DMS114 treated with DMSO at 0.1 percent for 48 hours (cell line): ENCODE measurements around the gene ASCC3.
A peak's percentile ranks its signal among the peaks of the same experiment; 100 is the strongest.
"Not testable (repeated sequence)": the region's sequence is repeated elsewhere in the genome, so short reads cannot be mapped to it uniquely, and the experiment has no call there.

Source experiments
- DNase-seq: peaks from one replicate; lab custom pipeline; 2025; ENCODE audit not compliant: unreplicated experiment; lab: John Stamatoyannopoulos, UW

ASCC3 gene

DNA sequence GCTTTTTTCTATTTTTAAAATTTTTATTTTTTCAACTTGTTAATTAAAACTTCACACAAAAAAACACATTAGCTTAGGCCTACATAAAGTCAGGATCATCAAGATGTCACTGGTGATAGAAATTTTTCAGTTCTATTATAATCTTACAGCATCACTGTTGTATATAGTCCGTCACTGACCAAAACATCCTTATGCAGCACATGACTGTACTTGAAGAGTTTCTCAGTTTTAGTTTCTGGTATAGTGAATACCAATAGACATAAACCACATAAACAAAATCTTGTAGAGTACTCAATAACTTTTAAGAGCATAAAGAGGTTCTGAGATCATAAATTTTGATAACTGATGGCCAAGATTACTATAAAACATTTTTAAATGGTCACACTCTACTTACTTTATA is 71.8 kb downstream of the ASCC3 start:
- DNase-seq = no peak

DNA sequence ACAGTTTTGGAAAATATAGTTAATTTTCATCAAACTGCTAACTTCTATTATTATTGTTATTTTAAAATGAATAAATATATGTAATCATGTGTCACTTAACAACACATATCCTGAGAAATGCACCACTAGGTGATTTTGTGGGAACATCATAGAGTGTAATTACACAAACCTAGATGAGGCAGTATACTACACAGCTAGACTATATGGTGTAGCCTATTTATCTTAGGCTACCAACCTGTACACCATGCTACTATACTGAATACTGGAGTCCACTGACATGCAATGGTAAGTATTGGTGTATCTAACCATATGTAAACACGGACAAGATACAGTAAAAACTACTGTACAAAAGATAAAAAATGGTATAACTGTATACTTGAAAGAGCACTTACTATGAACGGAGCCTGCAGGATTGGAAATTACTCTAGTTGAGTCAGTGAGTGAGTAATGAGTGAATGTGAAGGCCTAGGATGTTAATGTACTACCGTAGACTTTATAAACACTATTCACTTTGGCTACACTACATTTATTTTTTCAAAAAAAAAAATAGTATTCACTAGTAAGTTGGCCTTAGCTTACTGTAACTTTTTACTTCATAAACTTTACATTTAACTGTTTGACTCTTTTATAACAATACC is 72.4 kb downstream of the ASCC3 start:
- DNase-seq = no peak

DNA sequence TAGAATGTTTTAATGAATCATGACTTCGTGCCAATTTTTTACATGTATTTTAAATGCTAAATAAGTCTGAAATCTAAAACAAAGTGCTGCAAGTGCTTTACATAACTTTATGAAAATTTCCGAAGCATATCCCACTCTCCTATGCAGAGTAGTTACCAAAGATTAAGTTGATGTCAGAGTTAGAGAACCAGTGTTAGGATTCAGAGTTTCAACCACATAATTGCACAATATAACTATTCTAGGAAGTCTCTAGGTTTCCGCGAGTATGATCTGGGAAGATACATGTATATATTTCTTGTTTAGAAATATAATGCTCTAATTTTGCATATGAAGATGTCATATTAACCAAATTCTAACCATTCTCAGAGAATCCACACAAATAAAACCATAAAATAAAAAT is 74.8 kb downstream of the ASCC3 start:
- no peak for DNase-seq

DNA sequence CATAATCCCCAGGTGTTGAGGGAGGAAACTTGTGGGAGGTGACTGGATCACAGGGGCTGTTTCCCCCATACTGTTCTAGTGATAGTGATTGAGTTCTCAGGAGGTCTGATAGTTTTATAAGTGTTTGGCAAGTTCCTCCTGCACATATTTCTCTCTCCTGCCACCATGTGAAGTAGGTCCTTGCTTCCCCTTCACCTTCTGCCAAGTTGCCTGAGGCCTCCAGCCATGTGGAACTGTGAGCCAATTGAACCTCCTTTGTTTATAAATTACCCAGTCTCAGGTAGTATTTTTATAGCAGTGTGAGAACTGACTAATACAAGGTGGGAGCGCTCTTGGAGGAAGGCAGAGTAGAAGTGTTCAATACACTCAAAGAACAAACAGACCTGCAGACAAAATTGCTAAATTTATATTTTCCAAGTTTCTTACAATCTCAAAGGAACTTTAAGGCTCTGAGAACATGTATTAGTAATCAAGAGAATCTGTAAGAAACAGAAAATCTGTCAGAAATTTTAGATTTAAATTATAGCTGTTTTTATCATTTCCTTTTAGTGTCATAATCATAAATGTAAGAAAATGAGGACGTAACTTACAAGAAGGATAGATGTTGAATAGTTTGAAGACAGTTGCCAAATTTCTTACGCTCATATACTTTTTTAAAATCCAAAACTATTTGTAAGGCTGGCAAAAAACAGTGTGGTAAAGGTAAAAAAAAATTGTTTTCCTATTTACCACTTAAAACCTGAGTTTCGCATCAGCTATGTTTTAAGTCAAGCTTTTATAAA is 77.7 kb downstream of the ASCC3 start:
- DNase-seq = no peak

DNA sequence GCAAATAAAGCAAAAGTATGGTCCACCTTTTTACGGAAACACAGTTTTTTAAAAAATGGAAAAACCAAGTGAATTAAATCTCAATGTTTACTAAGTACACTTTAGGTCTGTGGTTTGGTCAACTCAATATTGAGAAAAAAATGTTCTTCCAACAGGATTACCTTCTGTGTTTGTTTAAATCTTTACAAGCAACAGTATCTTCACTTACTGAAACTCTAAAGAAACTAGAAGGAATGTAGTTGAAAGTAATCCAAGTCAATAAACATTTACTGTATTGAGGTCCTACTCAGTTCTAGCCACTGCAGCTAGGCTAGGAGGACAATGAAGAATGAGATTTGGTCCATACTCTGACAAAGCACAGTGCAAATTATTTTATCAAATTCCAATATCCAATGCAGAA is 80.1 kb downstream of the ASCC3 start:
- DNase-seq = no peak

DNA sequence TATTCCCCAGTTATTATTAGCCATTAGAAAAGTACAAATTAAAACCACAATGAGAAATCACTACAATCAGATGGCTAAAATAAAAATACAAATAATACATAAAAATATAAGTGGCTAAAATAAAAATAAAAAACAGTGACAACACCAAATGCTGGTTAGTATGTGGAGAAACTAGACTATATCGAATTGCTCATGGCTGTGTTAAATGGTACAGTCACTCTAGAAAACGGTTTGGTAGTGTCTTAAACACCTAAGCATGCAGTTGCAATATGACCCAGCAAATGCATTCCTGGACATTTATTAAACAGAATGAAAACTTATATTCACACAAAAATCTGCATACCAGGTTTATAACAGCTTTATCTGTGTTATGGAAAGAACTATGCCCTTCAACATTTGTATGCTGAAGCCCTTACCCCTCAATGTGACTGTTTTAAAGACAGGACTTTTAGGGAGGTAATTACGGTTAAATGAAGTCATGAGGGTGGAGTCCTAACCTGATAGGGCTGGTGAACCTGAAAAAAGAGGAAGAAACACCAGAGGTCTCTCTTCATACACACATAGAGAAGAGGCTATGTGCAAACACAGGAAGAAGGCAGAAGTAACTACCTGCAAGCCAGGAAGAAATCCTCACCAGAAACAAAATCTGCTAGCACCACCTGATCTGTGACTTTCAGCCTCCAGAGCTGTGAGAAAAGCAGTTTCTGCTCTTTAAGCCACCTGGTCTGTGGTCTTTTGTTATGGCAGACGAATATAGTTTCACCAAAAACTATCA is 84.9 kb downstream of the ASCC3 start:
- no peak for DNase-seq

DNA sequence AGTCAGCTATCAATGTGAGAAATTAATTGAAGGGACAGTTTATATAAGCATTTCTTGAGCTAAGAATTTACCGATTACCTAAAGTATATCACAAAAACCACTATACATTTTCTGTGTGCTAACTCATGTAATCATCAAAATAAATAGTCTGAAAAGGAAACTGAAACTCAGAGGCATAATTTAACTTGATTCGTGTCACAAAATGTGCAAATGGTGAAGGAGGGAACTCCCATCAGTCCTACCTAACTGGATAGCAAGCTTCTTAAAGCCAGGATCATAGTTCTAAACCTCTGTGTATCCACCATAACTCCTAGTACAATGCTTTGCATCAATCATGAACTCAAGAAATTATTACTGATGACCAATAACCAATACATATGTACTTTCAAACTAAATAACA is 91.0 kb downstream of the ASCC3 start:
- DNase-seq = no peak

DNA sequence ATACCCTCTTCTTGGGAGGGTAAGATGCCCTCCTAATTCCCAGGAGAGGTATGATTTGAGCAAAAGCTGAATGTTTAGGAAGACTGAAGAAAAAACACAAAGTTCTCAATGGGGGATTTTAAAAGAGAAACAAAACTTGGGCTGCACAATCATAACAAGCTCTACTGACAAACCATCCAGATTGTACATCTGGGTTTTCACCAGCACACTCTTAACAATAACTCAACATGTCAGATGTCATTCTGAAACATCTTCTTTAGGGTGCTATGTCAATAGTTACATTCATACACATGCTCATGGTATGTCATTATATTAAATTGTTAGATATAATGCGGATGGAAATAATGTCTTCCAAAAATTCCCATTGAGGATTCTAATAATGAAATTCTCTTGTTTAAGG is 95.1 kb downstream of the ASCC3 start:
- DNase-seq = no peak

DNA sequence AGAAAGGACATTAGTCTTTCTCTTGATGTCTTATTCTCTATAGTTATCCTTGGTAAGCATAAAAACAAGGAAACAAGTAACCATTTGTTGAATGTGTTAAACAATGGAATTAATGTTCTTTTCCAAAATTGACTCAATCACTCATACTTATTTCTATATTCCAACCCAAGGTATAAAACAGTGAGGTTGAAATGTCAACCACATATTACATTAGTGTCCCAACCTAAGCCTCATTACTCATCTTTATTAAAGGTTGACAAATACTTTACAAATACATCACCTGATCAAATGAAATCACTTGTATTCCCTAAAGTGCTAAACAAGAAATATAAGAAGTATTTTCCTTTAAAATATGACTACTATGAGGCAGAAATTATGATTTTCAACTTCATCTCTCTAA is 100.5 kb downstream of the ASCC3 start:
- no peak for DNase-seq

DNA sequence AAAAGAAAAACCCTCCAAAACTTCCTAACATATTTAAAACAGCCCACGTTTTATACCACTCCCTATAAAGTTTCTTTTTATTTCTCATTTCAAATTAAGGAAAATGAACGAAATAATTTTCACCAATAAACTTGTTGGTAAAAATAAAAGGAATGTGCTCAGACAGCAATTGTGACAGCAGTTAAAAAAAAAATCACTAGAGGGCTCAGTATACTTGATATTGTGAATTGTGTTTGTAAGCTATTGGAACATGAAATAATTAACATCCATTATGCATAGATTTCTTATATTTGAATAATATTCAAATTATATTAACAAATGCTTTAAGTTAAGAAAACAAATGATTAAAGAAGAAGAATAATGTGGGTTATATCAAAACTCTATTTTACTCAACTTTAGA is 105.5 kb downstream of the ASCC3 start:
- DNase-seq = peak; percentile 13

DNA sequence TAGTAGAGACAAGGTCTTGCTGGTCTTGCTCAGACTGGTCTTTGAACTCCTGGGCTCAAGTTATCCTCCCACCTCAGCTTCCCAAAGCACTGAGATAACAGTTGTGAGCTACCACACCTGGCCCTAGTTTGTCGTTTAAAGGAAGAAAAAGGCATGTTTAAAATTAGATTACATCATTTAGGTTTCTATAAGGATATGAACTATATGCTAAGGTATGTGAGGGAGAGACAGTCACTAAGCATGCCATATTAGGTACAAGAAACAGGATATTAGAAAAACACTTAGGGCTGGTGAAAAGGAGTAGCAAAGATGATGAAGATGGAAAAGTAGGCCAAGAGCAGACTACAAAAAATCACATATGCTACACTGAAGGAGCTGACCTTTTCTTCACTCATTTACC is 106.4 kb downstream of the ASCC3 start:
- no peak for DNase-seq

DNA sequence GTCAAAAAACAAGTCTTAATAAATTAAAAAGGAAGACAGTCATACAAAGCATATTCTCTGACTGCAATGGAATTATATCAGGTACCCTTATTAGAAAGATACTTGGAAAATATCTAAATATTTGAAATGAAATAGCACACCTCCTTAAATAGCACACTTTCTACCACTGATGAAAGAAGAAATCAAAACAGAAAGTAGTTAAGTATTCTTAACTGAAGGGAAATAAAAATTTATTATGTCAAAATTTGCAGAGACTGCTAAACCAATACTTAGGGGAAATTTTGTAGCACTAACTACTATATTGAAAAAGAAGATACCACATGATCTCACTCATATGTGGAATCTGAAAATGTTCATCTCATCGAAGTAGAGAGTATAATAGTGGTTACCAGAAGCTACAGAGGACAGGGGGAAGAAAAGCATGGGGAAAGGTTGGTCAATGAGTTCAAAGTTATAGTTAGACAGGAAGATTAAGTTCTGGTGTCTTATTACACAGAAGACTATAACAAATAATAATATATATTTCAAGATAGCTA is 112.2 kb downstream of the ASCC3 start:
- no peak for DNase-seq

DNA sequence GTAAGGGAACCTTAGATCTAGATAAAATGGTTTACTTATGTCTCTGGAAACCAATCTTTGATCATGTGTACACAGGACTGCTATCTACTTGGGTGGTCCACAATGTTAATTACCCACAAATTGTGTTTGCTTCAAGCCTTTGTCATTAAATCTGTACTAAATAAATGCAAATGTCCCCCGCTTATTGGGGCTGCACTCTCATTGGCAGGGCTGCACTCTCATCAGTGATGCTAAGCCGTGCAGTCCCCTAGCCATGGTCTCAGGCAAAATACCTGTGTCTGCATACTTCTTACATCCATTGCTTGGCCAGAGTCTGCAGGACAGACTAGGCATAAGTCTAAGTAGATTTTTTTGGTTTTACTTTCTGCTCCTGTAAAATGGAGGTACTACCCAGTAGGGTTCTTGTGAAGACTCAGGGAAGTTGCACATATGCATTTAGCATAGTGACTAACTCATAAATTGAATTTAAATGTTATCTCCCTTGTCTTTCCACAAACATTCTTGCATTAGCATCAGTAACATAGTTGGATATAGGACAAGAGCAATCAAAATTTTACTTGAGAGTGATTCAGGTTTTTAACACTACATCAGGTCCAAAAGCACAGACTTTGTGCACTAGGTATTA is 117.4 kb downstream of the ASCC3 start:
- no peak for DNase-seq

DNA sequence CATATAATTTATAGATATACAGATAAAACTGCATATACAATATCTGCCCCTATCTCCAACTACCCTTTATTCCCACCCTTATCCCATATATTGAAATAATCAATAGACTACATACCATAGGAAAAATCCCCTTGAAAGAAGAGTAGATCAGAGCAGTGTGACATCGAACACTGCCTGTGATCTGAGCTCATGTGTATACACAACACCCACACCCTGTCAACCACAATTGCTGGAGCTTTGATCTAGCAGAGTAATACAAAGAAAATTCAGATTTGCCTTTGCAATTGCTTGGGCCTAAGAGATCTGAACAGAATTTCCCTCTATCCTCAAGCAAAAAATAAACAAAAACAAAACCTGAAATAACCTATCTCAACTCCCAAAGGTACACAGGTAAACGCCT is 119.3 kb downstream of the ASCC3 start:
- no peak for DNase-seq

DNA sequence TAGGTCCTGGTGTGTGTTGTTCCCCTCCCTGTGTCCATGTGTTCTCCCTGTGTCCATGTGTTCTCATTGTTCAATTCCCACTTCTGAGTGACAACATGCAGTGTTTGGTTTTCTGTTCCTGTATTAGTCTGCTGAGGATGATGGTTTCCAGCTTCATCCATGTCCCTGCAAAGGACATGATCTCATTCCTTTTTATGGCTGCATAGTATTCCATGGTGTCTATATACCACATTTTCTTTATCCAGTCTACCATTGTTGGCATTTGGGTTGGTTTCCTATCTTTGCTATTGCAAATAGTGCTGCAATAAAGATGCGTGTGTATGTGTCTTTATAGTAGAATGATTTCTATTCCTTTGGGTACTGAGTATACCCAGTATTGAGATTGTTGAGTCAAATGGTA is 122.7 kb downstream of the ASCC3 start:
- not testable (repeated sequence) for DNase-seq

DNA sequence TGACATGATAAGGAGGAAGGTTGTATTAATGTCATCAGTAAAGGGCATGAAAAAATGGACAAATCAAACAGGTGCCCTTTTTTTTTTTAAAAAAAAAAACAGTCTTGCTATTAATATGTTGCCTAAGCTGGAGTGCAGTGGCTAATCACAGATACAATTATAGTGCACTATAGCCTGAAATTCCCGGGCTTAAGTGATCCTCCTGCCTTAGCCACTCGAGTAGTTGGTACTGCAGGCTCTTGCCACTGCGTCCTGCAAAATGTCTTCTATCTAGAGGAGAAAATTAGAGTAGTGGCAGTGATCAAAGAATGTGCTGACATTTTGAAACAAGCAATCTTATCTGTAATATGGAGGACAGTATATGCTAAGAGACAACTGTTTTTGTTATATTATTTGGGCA is 127.7 kb downstream of the ASCC3 start:
- DNase-seq = no peak

DNA sequence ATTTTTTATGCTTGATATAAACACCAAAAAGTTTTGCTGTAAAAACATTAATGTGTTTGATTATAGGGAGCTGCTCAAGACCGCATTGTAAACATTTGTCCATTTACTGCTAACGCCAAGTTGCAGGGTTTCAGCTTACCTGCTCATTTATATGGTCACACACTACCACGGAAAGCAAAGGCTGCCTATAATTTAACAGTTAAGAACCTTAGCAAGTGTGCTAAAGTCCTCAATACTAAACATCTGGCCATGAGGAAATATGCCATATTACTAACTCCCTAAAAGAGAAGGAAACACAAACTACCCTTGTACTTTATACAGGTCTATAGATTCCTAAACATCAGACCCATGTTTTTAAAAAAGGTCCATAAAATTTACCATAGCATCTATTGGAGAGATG is 129.5 kb downstream of the ASCC3 start:
- DNase-seq = no peak

DNA sequence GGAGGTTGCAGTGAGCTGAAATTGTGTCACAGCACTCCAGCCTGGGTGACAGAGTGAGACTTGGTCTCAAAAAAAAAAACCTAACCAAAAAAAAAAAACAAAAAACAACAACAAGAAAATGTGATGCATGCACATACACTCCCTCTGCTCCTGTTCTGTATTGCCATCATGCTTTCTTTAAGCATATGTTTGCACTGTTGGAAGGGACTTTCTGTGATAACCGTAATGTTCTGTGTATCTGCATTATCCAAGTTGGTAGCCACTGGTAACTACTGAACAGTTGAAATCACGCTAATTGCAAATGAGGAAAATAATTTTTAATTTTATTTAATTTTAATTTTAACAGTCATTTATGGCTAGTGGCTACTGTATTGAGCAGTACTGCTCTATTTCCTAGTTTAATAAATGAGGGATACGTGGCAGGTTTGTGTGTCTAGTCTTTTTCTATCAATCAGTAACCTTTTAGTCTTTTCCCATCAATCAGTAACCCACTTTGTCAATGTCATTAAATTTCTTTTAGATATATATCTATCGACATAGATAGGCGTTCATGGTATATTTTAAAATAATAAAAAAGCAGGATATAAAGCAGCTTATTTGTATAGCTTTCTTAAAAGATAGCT is 135.6 kb downstream of the ASCC3 start:
- DNase-seq = no peak

DNA sequence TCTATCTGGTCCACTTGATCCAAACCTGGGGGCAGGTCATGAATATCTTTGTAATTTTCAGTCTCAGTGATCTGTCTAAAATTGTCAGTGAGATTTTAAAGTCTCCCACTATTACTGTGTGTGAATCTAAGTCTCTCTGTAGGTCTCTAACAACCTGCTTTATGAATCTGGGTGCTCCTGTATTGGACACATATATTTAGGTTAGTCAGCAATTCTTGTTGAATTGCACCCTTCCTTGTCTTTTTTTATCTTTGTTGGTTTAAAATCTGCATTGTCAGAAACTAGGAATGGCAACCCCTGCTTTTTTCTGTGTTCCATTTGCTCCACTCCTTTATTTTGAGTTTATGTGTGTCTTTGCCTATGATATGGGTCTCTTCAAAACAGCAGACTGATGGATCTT is 140.7 kb downstream of the ASCC3 start:
- no peak for DNase-seq

DNA sequence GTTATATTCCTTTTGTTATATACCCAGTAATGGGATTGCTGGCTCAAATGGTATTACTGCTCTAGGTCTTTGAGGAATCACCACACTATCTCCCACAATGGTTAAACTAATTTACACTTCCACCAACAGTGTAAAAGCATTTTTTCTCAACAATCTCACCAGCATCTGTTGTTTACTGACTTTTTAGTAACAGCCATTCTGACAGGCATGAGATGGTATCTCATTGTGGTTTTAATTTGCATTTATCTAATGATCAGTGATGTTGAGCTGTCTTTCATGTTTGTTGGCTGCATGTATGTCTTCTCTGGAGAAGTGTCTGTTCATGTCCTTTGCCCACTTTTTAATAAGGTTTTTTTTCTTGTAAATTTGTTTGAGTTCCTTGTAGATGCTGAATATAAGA is 143.4 kb downstream of the ASCC3 start:
- DNase-seq = not testable (repeated sequence)

DNA sequence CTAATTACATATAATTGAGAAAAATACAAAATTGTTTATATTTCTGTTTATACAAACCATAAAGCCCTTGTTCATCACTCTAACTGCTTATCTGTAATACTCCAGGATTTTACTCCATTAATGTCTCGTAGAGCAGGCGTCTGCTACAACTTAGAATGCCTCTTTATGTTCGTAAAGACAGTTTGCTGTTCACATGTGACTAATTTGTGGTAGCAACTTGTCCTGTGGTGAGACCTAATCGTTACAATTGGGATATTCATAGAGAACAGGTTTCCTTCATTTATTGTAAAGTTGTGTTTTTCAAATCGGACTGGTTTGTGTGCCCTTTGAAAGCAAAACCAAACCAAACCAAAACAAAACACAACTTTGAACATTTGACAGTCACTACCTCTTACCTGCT is 149.7 kb downstream of the ASCC3 start:
- no peak for DNase-seq
